ENCODE results near the gene SFRP5.

The SFRP5 gene

GRCh38 chr10:97764519-97764931 is 7.3 kb downstream of the SFRP5 start:
- no peak overlapping the region for H3K4me3 ChIP-seq (ENCODE audit: low read depth, low read length)
- POLR2A ChIA-PET: no interaction called here
- CTCF ChIA-PET: interaction anchor here (2.6 kb wide), 1 partner anchor 28 kb away, joined by 11 read pairs; no protein-coding TSS in a partner anchor
- no peak for TF ChIP-seq CTCF (IDR thresholded peaks at IDR 0.05; ENCODE audit: insufficient read depth, low read length, missing control alignments)
- no peak for DNase-seq (ENCODE audit: low read depth, low spot score)

- no peak for DNase-seq (ENCODE audit: low read depth, low spot score)
- no peak for TF ChIP-seq CTCF (IDR thresholded peaks at IDR 0.05; ENCODE audit: insufficient read depth, low read length, missing control alignments)
- no peak overlapping the region for H3K4me3 ChIP-seq (ENCODE audit: low read depth, low read length)
- ChIA-PET CTCF (interaction anchor here (0.8 to 7.8 kb wide), 3 partner anchors 16 to 106 kb away, joined by 3 to 67 read pairs (median 11); no protein-coding TSS in a partner anchor), POLR2A (no interaction called here)
Observed at GRCh38 chr10:97763947-97764346, 7.9 kb downstream of the SFRP5 start.

GRCh38 chr10:97763411-97763810 is 8.4 kb downstream of the SFRP5 start:
- ChIA-PET POLR2A (no interaction called here), CTCF (interaction anchor here (0.8 to 7.8 kb wide), 6 partner anchors 8 to 277 kb away, joined by 3 to 67 read pairs (median 6); partner anchors contain the start of gene SFRP5)
- DNase-seq (ENCODE audit: low read depth, low spot score): no peak
- no peak for TF ChIP-seq CTCF (IDR thresholded peaks at IDR 0.05; ENCODE audit: insufficient read depth, low read length, missing control alignments)
- H3K4me3 ChIP-seq (ENCODE audit: low read depth, low read length): no peak overlapping the region

- TF ChIP-seq CTCF (IDR thresholded peaks at IDR 0.05; ENCODE audit: insufficient read depth, low read length, missing control alignments): no peak
- no peak overlapping the region for H3K4me3 ChIP-seq (ENCODE audit: low read depth, low read length)
- CTCF ChIA-PET: interaction anchor here (0.7 to 7.8 kb wide), 7 partner anchors 9 to 280 kb away, joined by 3 to 67 read pairs (median 5); partner anchors contain the start of gene SFRP5
- no peak for DNase-seq (ENCODE audit: low read depth, low spot score)
- POLR2A ChIA-PET: no interaction called here
Observed at GRCh38 chr10:97762816-97763215, 9.0 kb downstream of the SFRP5 start.

- no peak for TF ChIP-seq CTCF (IDR thresholded peaks at IDR 0.05; ENCODE audit: insufficient read depth, low read length, missing control alignments)
- H3K4me3 ChIP-seq (ENCODE audit: low read depth, low read length): no peak overlapping the region
- CTCF ChIA-PET: interaction anchor here (1.1 to 7.8 kb wide), 6 partner anchors 10 to 280 kb away, joined by 3 to 67 read pairs (median 8); partner anchors contain the start of gene SFRP5
- DNase-seq (ENCODE audit: low read depth, low spot score): no peak
- POLR2A ChIA-PET: no interaction called here
Observed at GRCh38 chr10:97762056-97762455, 9.7 kb downstream of the SFRP5 start.

GRCh38 chr10:97761331-97761865 is 10.4 kb downstream of the SFRP5 start:
- DNase-seq (ENCODE audit: low read depth, low spot score): no peak
- POLR2A ChIA-PET: no interaction called here
- no peak for TF ChIP-seq CTCF (IDR thresholded peaks at IDR 0.05; ENCODE audit: insufficient read depth, low read length, missing control alignments)
- no peak overlapping the region for H3K4me3 ChIP-seq (ENCODE audit: low read depth, low read length)
- CTCF ChIA-PET: interaction anchor here (1.1 to 7.8 kb wide), 6 partner anchors 10 to 281 kb away, joined by 3 to 67 read pairs (median 9); partner anchors contain the start of gene SFRP5

Data from AG04449 (cell line).